Peyer's patch (tissue), 4 donors: ENCODE measurements around the gene IL31RA.

Experiments used
- POLR2A ChIP-seq, 2 donors: fragments of 450-650 bp; IDR thresholded peaks; one replicate each; pipeline ENCODE4 v1.5.1; 2017; ENCODE audit warnings: antibody characterized with exemption in 2 of 2, mild to moderate bottlenecking in 2 of 2, moderate library complexity in 2 of 2
- TF ChIP-seq, protein P1 (sequence below), 6 experiments: fragments of 450-650 bp in 4 of 6; fragments of 200-600 bp in 2 of 6; sonication (generic) in 1 of 6; IDR thresholded peaks; one replicate each; pipeline ENCODE4 v1.5.1; 2017 to 2019; ENCODE audit warnings: antibody characterized with exemption in 6 of 6, mild to moderate bottlenecking in 3 of 6, moderate library complexity in 1 of 6

DNA sequence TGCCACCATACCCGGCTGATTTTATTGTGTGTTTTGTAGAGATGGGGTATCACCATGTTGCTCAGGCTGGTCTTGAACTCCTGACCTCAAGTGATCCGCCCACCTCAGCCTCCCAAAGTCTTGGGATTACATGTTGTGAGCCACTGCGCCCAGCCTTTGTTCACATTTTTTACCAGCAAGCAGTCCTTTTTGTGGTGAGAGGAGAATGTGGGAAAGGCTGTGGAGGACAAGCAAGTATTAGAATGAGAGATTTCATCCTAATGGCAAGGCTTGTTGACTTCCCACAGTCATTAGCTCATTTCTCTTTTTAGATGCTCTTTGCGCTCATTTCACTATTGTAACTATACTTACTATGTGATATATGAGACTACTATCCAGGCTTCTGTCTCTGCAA is 6.1 kb downstream of the IL31RA start:
- TF ChIP-seq, protein P1, sequence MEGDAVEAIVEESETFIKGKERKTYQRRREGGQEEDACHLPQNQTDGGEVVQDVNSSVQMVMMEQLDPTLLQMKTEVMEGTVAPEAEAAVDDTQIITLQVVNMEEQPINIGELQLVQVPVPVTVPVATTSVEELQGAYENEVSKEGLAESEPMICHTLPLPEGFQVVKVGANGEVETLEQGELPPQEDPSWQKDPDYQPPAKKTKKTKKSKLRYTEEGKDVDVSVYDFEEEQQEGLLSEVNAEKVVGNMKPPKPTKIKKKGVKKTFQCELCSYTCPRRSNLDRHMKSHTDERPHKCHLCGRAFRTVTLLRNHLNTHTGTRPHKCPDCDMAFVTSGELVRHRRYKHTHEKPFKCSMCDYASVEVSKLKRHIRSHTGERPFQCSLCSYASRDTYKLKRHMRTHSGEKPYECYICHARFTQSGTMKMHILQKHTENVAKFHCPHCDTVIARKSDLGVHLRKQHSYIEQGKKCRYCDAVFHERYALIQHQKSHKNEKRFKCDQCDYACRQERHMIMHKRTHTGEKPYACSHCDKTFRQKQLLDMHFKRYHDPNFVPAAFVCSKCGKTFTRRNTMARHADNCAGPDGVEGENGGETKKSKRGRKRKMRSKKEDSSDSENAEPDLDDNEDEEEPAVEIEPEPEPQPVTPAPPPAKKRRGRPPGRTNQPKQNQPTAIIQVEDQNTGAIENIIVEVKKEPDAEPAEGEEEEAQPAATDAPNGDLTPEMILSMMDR (IDR thresholded peaks at IDR 0.05) = no peak
- no peak for TF ChIP-seq POLR2A (IDR thresholded peaks at IDR 0.05)
